Measurements from ENCODE around the gene MRPL36. TPM values are rescaled to one million over a fixed set of nuclear protein-coding genes. Genes with fewer than 3 reads are reported as not detected.
"Not testable (repeated sequence)": the region's sequence is repeated elsewhere in the genome, so short reads cannot be mapped to it uniquely, and the experiment has no call there.

The MRPL36 gene
- total RNA-seq, 4 donors from 2014 or later: 26.7 to 37.4 (median 32.7) TPM

DNA sequence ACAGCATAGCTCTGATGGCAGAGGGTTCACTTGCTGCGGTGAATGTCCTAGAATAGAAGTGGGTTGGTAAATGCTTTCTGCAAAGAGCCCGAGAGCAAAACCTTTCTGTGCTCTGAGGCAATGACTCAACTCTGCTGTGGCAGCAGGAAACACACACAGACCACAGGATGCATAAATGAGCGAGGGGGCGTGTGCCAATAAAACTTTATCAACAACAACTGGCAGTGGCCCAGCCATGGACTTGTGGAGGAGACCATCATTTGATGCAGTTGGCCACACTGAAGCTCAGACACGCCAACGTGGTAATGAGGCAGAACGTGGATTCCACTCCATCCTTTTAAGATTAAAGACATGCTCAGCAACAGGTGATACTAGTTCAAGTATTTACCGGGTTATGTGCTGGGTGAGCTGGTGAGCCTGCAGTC is 6.8 kb downstream of the MRPL36 start:
- H3K4me1 ChIP-seq: peaks cover 0 to 4% (median 4%) of the 10 kb centered on the region in 4 donors
- in situ Hi-C loops (cut with MboI; ENCODE audit: low pct_ligation_motif_present in 1 of 4, low pct_unique_long_range_greater_than_20kb in 1 of 4, low sequenced_read_pairs in 3 of 4) (no loop called here), intact Hi-C loops (cut with DNase I; ENCODE audit: low total_unique reads) (loop anchor here (5.0 kb wide), 1 partner anchor 1311 kb away; no protein-coding TSS in a partner anchor)
- no peak overlapping the region for H3K4me3 ChIP-seq
- H3K9me3 ChIP-seq: no peaks in the 10 kb centered on the region
- WGBS, 2 donors (ENCODE audit: low coverage in 1 of 2): 65 to 76% methylated on average over 4 to 8 of the region's 8 CpGs
- TF ChIP-seq, protein P1, sequence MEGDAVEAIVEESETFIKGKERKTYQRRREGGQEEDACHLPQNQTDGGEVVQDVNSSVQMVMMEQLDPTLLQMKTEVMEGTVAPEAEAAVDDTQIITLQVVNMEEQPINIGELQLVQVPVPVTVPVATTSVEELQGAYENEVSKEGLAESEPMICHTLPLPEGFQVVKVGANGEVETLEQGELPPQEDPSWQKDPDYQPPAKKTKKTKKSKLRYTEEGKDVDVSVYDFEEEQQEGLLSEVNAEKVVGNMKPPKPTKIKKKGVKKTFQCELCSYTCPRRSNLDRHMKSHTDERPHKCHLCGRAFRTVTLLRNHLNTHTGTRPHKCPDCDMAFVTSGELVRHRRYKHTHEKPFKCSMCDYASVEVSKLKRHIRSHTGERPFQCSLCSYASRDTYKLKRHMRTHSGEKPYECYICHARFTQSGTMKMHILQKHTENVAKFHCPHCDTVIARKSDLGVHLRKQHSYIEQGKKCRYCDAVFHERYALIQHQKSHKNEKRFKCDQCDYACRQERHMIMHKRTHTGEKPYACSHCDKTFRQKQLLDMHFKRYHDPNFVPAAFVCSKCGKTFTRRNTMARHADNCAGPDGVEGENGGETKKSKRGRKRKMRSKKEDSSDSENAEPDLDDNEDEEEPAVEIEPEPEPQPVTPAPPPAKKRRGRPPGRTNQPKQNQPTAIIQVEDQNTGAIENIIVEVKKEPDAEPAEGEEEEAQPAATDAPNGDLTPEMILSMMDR (IDR thresholded peaks at IDR 0.05): no peak
- TF ChIP-seq POLR2AphosphoS5 (IDR thresholded peaks at IDR 0.05): peak in 1 of 3 donors; percentile 6
- no peak for TF ChIP-seq EP300 (IDR thresholded peaks at IDR 0.05; ENCODE audit: low read depth)
- no peak for TF ChIP-seq POLR2A (IDR thresholded peaks at IDR 0.05)
- DNase-seq: peak; percentile 62
- peaks cover 0 to 6% (median 0%) of the 10 kb centered on the region in 4 donors for H3K36me3 ChIP-seq
- no peaks in the 10 kb centered on the region for H3K27me3 ChIP-seq
- H3K27ac ChIP-seq: peak overlapping the region; percentile 32 to 69 (median 36)

DNA sequence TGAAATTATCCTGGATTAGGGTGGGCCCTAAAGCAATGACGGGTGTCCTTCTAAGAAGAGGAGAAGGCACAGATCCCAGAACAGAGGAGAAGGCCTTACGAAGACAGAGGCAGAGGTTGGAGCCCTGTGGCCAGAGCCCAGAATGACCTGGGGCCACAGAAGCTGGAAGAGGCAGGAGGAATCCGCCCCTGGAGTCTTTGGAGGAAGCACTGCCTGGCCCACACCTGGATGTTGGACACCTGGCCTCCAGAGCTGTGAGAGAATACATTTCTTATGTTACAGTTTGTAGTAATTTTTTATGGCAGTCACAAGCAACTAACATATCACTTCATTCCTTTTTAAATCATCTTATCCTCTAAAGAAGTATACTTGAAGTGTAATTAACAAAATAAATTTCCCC is 8.5 kb downstream of the MRPL36 start:
- 62 to 88% methylated on average over 1 to 3 of the region's 3 CpGs for WGBS, 2 donors (ENCODE audit: low coverage in 1 of 2)
- no peak for DNase-seq
- TF ChIP-seq POLR2AphosphoS5 (IDR thresholded peaks at IDR 0.05): no peak
- TF ChIP-seq POLR2A (IDR thresholded peaks at IDR 0.05): no peak
- TF ChIP-seq, protein P1 (IDR thresholded peaks at IDR 0.05): no peak
- no peak for TF ChIP-seq EP300 (IDR thresholded peaks at IDR 0.05; ENCODE audit: low read depth)
- Histone ChIP-seq H3K27ac (no peak overlapping the region), H3K4me1 (peaks cover 0 to 4% (median 0%) of the 10 kb centered on the region in 4 donors), H3K4me3 (no peak overlapping the region), H3K27me3 (peaks cover 5% of the 10 kb centered on the region), H3K9me3 (no peaks in the 10 kb centered on the region), H3K36me3 (no peaks in the 10 kb centered on the region)
- in situ Hi-C loops (cut with MboI; ENCODE audit: low pct_ligation_motif_present in 1 of 4, low pct_unique_long_range_greater_than_20kb in 1 of 4, low sequenced_read_pairs in 3 of 4) (no loop called here), intact Hi-C loops (cut with DNase I; ENCODE audit: low total_unique reads) (loop anchor here (5.0 kb wide), 1 partner anchor 1309 kb away; no protein-coding TSS in a partner anchor)

DNA sequence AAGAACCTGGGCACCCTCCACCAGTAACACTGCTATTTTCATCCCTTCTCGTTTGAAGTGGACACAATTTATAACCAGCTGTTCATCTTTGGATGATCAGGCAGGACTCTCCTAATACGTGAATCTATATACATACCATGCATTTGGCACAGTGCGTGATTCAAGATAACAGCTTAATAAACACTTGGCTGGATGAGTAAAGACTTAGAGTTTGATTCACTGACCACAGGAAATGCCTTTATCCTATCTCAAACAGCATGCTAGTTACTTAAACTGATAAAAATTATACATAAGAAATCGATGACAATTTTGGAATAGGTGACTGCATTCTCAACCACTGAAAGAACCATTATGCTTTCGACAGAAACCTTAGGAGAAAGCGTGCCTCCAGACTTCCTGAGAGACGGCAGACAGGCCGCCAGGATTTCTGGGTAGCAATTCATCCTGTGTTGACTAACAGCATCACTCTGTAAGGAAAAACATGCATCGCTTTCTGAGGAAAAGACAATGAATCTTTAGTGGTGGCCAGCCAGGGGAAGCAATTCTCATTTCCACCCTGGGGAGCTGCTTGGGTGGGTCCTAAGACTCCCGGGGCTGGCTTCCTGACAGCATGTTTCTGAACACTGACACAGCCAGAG is 9.7 kb downstream of the MRPL36 start:
- H3K27ac ChIP-seq: no peak overlapping the region
- TF ChIP-seq POLR2A (IDR thresholded peaks at IDR 0.05) (no peak), POLR2AphosphoS5 (IDR thresholded peaks at IDR 0.05) (no peak)
- peaks cover 0 to 4% (median 0%) of the 10 kb centered on the region in 4 donors for H3K4me1 ChIP-seq
- H3K4me3 ChIP-seq: no peak overlapping the region
- H3K36me3 ChIP-seq: no peaks in the 10 kb centered on the region
- in situ Hi-C loops (cut with MboI; ENCODE audit: low pct_ligation_motif_present in 1 of 4, low pct_unique_long_range_greater_than_20kb in 1 of 4, low sequenced_read_pairs in 3 of 4) (no loop called here), intact Hi-C loops (cut with DNase I; ENCODE audit: low total_unique reads) (loop anchor here (5.0 kb wide), 1 partner anchor 1308 kb away; no protein-coding TSS in a partner anchor)
- peaks cover 5% of the 10 kb centered on the region for H3K27me3 ChIP-seq
- no peak for DNase-seq
- WGBS, 2 donors (ENCODE audit: low coverage in 1 of 2): 31 to 55% methylated on average over 4 to 10 of the region's 10 CpGs
- H3K9me3 ChIP-seq: no peaks in the 10 kb centered on the region

DNA sequence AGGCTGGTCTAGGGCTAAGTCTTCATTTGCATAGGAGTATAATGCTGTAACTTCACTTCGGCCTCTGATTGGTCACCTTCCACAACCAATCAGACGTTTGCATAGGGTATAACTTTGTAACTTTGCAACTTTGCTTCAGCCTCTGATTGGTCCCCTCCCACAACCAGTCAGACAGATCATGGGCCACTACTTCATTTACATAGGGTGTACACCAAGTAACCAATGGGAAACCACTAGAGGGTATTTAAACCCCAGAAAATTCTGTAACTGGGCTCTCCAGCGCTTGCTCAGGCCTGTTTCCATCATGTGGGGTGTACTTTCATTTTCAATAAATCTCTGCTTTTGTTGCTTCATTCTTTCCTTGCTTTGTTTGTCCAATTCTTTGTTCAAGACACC is 10.2 kb downstream of the MRPL36 start:
- 60 to 78% methylated on average over 1 to 3 of the region's 3 CpGs for WGBS, 2 donors (ENCODE audit: low coverage in 1 of 2)
- DNase-seq; intact Hi-C loops (cut with DNase I; ENCODE audit: low total_unique reads): not testable (repeated sequence)

DNA sequence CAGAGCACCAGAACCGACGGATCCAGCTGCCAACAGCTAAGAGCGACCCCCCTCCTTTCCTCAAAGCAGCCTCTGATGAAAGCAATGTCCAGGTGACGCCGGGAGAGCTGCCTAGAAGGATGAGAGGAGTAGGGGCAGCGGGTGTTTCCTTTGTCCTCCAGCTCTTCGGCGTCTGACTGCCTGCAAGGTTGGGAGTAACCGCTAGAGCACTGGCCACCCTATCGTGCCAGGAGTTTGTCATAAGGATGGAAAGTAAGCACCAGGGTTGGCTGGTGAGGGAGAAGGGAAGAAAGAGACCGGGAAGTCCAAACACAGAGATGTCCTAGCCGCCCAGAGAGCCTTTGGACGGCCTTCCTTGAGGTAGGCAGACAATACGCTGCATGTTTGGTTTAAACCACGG is 10.8 kb downstream of the MRPL36 start:
- Histone ChIP-seq H3K36me3 (no peaks in the 10 kb centered on the region), H3K4me3 (no peak overlapping the region), H3K4me1 (no peaks in the 10 kb centered on the region), H3K27me3 (peaks cover 5% of the 10 kb centered on the region), H3K9me3 (no peaks in the 10 kb centered on the region), H3K27ac (no peak overlapping the region)
- in situ Hi-C loops (cut with MboI; ENCODE audit: low pct_ligation_motif_present in 1 of 4, low pct_unique_long_range_greater_than_20kb in 1 of 4, low sequenced_read_pairs in 3 of 4): no loop called here
- no peak for TF ChIP-seq EP300 (IDR thresholded peaks at IDR 0.05; ENCODE audit: low read depth)
- TF ChIP-seq, protein P1 (IDR thresholded peaks at IDR 0.05): no peak
- no peak for TF ChIP-seq POLR2A (IDR thresholded peaks at IDR 0.05)
- TF ChIP-seq POLR2AphosphoS5 (IDR thresholded peaks at IDR 0.05): no peak
- WGBS, 2 donors (ENCODE audit: low coverage in 1 of 2): 90 to 96% methylated on average over 15 of the region's 15 CpGs
- intact Hi-C loops (cut with DNase I; ENCODE audit: low total_unique reads): no loop called here
- DNase-seq: no peak

More for the DNA sequence above, 10.2 kb downstream of the MRPL36 start:
- H3K9me3 ChIP-seq; H3K27me3 ChIP-seq; in situ Hi-C loops (cut with MboI; ENCODE audit: low pct_ligation_motif_present in 1 of 4, low pct_unique_long_range_greater_than_20kb in 1 of 4, low sequenced_read_pairs in 3 of 4); H3K27ac ChIP-seq; H3K4me1 ChIP-seq; H3K4me3 ChIP-seq; H3K36me3 ChIP-seq: not testable (repeated sequence)
